Subcutaneous adipose tissue (tissue), 4 donors: ENCODE measurements around the gene SH3GL3. TPM values are rescaled to one million over a fixed set of nuclear protein-coding genes. Genes with fewer than 3 reads are reported as not detected.

Source experiments
- CTCF ChIP-seq: fragments of 450-650 bp; IDR thresholded peaks from one replicate; pipeline ENCODE4 v1.5.1; 2016; ENCODE audit warnings: low read depth, mild to moderate bottlenecking, control low read depth, antibody characterized with exemption, moderate library complexity
- total RNA-seq, 4 donors: library from RNA; depleted of rRNA; stranded (reverse); fragments of >200 nt; gene quantifications; one replicate each; pipeline ENCODE4 v1.1.0, GENCODE V29; 2016

SH3GL3 gene
- total RNA-seq, 4 donors from 2014 or later = not detected

DNA sequence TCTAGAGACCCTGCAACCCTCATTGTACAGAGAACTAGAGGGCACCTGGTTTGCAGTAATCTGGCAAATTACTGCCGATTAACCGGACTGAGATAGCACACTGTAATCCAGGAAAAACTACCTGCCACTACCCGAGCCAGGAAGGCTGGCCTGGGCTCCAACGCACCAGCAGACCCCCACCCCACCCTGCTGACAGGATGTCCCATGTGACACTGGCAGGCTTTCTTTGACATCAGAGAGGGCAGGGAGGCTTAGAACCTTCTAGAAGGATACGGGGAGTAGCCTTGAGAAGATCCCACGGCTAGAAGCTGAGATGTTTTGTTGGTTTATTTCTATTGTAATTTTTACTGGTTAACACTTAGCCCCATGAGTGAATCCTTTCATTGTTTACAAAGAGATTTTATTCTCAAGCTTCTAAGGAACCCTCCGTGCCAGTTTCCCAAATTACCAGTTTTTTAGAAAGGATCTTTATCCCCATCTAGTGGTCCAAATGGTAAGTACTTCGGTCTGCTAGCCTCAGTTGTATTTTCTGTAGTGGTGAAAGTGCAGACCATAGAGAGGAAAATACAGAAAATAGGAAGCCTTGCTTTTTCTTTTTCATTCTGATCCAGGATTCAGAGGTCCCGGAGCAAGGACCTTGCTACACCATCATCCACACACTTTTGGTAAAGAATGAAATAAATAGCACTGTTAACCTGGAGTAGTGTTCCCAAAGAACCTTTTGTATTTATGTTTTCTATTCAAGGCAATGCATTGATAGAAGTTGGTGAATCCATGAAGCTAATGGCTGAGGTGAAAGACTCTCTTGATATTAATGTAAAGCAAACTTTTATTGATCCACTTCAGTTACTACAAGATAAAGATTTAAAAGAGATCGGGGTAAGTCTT is 124.9 kb downstream of the SH3GL3 start:
- TF ChIP-seq CTCF = no peak

GRCh38 chr15:83574345-83574744 is 127.2 kb downstream of the SH3GL3 start:
- no peak for TF ChIP-seq CTCF

DNA sequence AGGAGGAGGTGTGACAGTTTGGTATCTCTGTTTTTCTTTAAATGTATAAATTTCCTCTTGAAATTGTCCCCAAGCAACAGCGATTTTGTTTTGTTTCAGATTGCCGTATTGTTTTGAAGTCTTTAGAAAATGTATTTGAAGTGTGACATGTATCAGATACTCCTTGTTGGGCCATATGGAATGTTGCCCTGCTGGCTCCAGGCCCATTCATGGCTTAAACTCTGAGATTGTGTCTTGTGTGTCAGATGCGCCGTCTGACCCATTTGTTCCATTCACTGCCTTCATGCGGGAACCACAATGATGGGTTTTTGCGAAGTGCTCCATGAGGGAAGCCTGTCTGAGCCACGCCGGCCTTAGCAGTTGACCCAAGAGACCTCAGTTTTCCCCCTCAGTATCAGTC is 131.6 kb downstream of the SH3GL3 start:
- no peak for TF ChIP-seq CTCF

DNA sequence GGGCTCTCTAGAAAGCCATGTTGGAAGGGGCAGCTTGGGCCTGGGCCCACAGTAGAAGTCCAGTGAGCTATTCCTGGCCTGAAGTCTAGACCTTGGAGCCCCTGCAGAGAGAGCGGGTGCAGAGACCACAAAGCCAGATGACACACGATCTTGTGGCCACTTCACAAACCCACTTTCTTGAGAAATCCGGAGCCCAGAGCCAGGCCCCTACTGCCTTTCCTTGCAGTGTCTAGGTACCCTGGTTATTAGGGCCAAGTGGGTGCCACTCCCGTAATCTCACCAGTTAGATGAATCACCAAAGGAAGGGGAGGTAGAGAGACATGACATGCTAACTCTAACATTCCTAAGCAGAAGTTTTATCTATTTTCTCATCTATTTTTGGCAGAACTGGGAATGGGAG is 134.2 kb downstream of the SH3GL3 start:
- no peak for TF ChIP-seq CTCF

DNA sequence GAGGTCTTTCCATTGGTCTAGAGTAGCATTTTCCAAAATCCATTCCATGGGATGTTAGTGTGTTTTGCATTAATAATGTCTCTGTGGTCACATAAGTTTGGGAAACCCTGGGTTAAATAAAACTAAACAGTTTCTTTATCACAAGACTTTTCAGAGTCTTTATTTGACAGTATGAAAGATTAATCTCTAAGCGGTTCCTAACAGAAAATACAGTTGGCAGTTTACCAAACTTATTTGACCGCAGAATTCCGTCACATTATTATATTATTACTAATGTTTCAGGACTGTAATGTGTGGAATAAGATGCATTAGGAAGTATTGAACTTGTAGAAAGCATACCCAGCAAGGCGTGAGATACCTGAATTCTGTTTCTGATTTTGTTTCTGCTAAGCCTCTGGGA is 135.2 kb downstream of the SH3GL3 start:
- no peak for TF ChIP-seq CTCF

DNA sequence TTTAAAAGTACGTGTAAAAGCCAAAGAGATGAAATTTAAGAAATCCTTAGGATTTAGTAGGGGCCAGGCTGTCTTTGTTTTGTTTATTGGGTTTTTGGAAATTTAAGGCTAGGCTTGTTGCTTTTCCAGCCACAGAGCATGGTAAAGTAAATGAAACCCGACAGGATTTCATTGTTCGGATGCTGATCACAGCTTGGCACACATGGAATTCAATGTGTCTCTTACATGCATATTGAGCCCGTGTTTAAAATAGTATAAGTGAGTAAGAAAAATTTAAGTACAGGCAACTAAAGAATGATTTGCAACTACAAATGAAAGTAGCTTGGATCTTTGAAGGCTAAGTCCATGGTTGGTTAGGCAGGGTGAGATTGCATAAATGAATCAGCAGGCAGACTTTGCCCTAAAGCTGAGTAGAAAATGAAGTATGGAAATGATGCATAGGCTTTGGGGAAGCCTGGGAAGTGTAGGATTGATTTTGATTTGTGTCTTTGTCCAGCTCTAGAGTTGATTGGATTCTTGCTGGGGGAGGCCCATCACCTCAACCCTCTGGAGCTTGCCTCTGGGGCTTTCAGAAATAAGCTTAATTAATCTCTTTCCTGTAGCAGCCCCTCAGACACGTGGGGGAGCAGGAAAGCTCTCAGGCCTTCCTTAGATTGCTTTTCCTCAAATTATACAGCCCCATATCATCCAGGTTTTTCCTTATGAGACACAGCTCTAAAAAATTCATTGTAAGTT is 138.6 kb downstream of the SH3GL3 start:
- no peak for TF ChIP-seq CTCF

- TF ChIP-seq CTCF = no peak
Observed at GRCh38 chr15:83587091-83587490, 139.9 kb downstream of the SH3GL3 start.
